Tibial nerve (tissue), 4 donors: ENCODE measurements around the gene CACNA1S. TPM values are rescaled to one million over a fixed set of nuclear protein-coding genes. Genes with fewer than 3 reads are reported as not detected.

Experiments
- DNase-seq, 2 donors: peaks; one replicate each; pipeline ENCODE4 v3.0.0-alpha.2; 2019; ENCODE audit warnings: low spot score in 2 of 2
- H3K27ac ChIP-seq, 4 donors: fragments of 200-600 bp; sonication (generic) in 3 of 4; one replicate each; pipeline ENCODE4 v1.5.1; 2017 to 2019; ENCODE audit warnings: mild to moderate bottlenecking in 1 of 4
- H3K27me3 ChIP-seq, 2 donors: fragments of 200-600 bp; sonication (generic) in 1 of 2; one replicate each; pipeline versions ENCODE4 v1.5.1 to v1.6.0; 2017 to 2019
- H3K36me3 ChIP-seq, 3 donors: fragments of 200-600 bp; sonication (generic); one replicate each; pipeline ENCODE4 v1.5.1; 2018 to 2019
- H3K4me1 ChIP-seq, 4 donors: fragments of 200-600 bp; sonication (generic) in 3 of 4; one replicate each; pipeline ENCODE4 v1.5.1; 2017 to 2019
- H3K4me3 ChIP-seq, 4 donors: fragments of 200-600 bp; sonication (generic) in 3 of 4; one replicate each; pipeline ENCODE4 v1.5.1; 2017 to 2019; ENCODE audit warnings: mild to moderate bottlenecking in 1 of 4, moderate library complexity in 1 of 4
- H3K9me3 ChIP-seq, 4 donors: fragments of 200-600 bp; sonication (generic) in 3 of 4; one replicate each; pipeline ENCODE4 v1.5.1; 2017 to 2019
- EP300 ChIP-seq, 2 donors: sonication (generic); formaldehyde crosslinking; IDR thresholded peaks; one replicate each; pipeline ENCODE4 v1.6.1; 2017; ENCODE audit warnings: antibody characterized with exemption in 2 of 2, mild to moderate bottlenecking in 1 of 2
- POLR2A ChIP-seq, 2 donors: fragments of 450-650 bp; IDR thresholded peaks; one replicate each; pipeline ENCODE4 v1.6.1; 2017; ENCODE audit warnings: antibody characterized with exemption in 2 of 2, mild to moderate bottlenecking in 2 of 2, moderate library complexity in 2 of 2
- WGBS, 2 donors: methylation state at CpG; one replicate each; pipeline ENCODE4 v1.1.5; 2018; 5-methylcytosine and 5-hydroxymethylcytosine counted together
- total RNA-seq, 4 donors: library from RNA; depleted of rRNA; stranded (reverse); fragments of >200 nt; gene quantifications; one replicate each; pipeline ENCODE4 v1.1.0, GENCODE V29; 2016
- TF ChIP-seq, protein P1 (sequence below), 5 experiments: fragments of 200-600 bp in 3 of 5; fragments of 450-650 bp in 2 of 5; sonication (generic) in 3 of 5; IDR thresholded peaks; one replicate each; pipeline ENCODE4 v1.5.1; 2016 to 2019; ENCODE audit warnings: antibody characterized with exemption in 5 of 5, mild to moderate bottlenecking in 3 of 5, moderate library complexity in 2 of 5

Gene CACNA1S
- total RNA-seq, 4 donors from 2014 or later = not detected

DNA sequence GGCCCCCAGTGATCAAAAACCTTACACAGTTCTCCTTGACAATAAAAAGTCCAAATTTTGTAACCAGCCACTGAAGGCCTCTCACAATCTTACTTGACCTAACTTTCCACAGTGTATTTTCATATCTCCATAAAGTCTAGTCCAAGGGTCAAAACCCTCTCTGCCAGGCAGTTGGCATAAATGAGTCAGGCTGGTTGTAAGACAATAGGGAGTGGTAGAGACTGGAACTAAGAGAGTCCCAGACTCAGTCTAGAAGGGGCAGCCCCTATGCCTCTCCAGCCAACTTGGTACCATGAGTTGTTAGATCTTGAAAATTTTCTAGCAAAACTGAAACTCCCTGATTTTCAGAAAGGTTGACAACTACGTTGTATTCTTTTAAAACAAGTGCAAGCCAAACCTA, 109.7 kb downstream of the CACNA1S start:
- 97 to 100% methylated on average over 1 of the region's 1 CpG for WGBS, 2 donors
- TF ChIP-seq, protein P1, sequence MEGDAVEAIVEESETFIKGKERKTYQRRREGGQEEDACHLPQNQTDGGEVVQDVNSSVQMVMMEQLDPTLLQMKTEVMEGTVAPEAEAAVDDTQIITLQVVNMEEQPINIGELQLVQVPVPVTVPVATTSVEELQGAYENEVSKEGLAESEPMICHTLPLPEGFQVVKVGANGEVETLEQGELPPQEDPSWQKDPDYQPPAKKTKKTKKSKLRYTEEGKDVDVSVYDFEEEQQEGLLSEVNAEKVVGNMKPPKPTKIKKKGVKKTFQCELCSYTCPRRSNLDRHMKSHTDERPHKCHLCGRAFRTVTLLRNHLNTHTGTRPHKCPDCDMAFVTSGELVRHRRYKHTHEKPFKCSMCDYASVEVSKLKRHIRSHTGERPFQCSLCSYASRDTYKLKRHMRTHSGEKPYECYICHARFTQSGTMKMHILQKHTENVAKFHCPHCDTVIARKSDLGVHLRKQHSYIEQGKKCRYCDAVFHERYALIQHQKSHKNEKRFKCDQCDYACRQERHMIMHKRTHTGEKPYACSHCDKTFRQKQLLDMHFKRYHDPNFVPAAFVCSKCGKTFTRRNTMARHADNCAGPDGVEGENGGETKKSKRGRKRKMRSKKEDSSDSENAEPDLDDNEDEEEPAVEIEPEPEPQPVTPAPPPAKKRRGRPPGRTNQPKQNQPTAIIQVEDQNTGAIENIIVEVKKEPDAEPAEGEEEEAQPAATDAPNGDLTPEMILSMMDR (IDR thresholded peaks at IDR 0.05) = no peak
- TF ChIP-seq EP300 (IDR thresholded peaks at IDR 0.05) = no peak
- no peak for TF ChIP-seq POLR2A (IDR thresholded peaks at IDR 0.05)
- no peak for DNase-seq
- Histone ChIP-seq H3K9me3 (no peaks in the 10 kb centered on the region), H3K4me3 (no peak overlapping the region), H3K4me1 (no peaks in the 10 kb centered on the region), H3K36me3 (peaks cover 0 to 22% (median 0%) of the 10 kb centered on the region in 3 donors), H3K27ac (no peak overlapping the region), H3K27me3 (no peaks in the 10 kb centered on the region)

DNA sequence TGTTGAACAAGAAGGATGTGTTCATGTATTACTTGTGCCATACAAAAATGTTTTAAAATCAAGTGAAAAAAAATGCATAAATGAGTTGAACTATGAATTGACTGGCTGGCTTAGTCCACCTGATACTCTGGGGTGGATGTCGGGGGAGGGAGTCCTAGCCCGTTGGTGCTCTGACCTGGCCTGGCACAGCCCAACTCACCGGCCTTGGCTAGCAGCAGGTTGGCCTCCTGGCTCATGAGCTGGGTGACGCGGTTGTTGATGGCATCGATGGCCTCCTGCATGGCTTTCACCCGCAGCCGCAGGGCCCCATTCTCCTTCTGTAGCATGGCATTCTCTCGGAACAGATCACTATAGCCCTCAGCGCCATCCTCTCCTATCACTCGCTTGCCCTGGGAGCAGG, 110.3 kb downstream of the CACNA1S start:
- no peak for DNase-seq
- no peak overlapping the region for H3K27ac ChIP-seq
- H3K4me1 ChIP-seq = no peaks in the 10 kb centered on the region
- peaks cover 0 to 22% (median 0%) of the 10 kb centered on the region in 3 donors for H3K36me3 ChIP-seq
- no peaks in the 10 kb centered on the region for H3K27me3 ChIP-seq
- WGBS, 2 donors = 61 to 70% methylated on average over 11 of the region's 11 CpGs
- no peak overlapping the region for H3K4me3 ChIP-seq
- H3K9me3 ChIP-seq = no peaks in the 10 kb centered on the region
- TF ChIP-seq, protein P1 (IDR thresholded peaks at IDR 0.05) = no peak
- no peak for TF ChIP-seq POLR2A (IDR thresholded peaks at IDR 0.05)
- no peak for TF ChIP-seq EP300 (IDR thresholded peaks at IDR 0.05)

DNA sequence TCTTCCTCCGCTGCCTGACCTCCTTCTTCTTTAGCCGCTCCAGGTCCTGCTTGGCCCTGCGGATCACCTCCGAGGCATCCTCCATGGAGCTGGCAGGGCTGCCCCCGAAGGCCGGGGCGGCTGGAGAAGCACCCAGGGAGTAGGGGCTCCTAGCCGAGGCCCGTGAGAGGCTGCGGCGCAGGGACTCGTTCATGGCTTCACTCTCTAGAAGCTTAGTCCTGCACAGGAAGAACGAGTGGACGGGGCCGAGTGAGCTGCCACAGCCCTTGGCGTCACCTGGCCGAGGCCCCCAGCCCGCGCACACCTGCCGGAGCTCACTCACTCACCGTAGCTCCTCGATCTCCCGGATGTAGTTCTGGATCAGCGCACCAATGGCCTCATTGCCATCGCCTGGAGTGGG, 111.8 kb downstream of the CACNA1S start:
- Histone ChIP-seq H3K4me3 (no peak overlapping the region), H3K4me1 (no peaks in the 10 kb centered on the region), H3K27ac (no peak overlapping the region), H3K9me3 (no peaks in the 10 kb centered on the region), H3K27me3 (no peaks in the 10 kb centered on the region), H3K36me3 (peaks cover 0 to 27% (median 0%) of the 10 kb centered on the region in 3 donors)
- WGBS, 2 donors = 96 to 97% methylated on average over 25 of the region's 25 CpGs
- TF ChIP-seq, protein P1 (IDR thresholded peaks at IDR 0.05) = no peak
- no peak for TF ChIP-seq EP300 (IDR thresholded peaks at IDR 0.05)
- no peak for TF ChIP-seq POLR2A (IDR thresholded peaks at IDR 0.05)
- DNase-seq = no peak

DNA sequence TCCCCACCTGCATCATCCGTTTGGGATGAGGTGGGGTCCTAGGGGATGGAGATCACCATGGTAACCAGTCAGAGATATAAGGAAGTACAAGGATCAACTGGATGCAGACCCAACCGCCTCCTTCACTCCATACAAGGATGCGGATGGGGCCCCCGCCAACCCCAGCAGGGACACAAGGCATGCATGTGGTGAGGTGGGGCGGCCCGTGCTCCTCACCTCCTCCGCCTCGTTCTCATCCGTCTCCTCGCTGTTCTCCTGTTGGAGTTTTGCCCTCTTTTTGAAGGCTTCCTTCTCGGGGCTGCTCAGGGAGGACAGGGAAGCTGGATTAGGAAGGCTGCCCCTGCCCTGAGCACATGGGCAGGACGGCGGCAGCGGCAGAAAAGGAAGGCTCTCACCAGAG, 112.6 kb downstream of the CACNA1S start:
- H3K9me3 ChIP-seq = no peaks in the 10 kb centered on the region
- no peak overlapping the region for H3K27ac ChIP-seq
- TF ChIP-seq POLR2A (IDR thresholded peaks at IDR 0.05) = no peak
- TF ChIP-seq, protein P1 (IDR thresholded peaks at IDR 0.05) = no peak
- TF ChIP-seq EP300 (IDR thresholded peaks at IDR 0.05) = no peak
- no peaks in the 10 kb centered on the region for H3K27me3 ChIP-seq
- DNase-seq = no peak
- no peak overlapping the region for H3K4me3 ChIP-seq
- no peaks in the 10 kb centered on the region for H3K4me1 ChIP-seq
- 90 to 93% methylated on average over 14 of the region's 14 CpGs for WGBS, 2 donors
- H3K36me3 ChIP-seq = peaks cover 0 to 26% (median 0%) of the 10 kb centered on the region in 3 donors

DNA sequence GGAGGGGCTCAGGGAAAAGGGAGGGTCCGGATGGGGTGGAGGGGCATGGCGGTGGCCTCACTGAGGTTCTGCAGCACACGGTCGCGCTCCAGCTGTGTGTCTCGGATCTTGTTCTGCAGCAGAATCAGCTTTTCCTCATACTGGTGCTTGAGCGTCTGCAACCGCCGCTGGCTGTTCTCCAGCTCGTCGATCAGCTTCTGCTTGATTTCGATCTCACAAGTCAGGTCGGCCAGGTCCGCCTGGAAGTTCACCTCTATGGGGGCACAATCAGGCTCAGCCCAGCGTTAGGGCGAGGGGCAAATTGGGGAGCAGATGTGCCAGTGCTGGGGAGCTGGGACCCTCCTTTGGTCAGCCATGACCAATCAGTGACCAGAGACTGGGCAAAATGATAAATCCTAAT, 113.9 kb downstream of the CACNA1S start:
- Histone ChIP-seq H3K9me3 (no peaks in the 10 kb centered on the region), H3K27ac (no peak overlapping the region), H3K4me3 (no peak overlapping the region), H3K36me3 (peaks cover 0 to 22% (median 0%) of the 10 kb centered on the region in 3 donors), H3K4me1 (no peaks in the 10 kb centered on the region), H3K27me3 (no peaks in the 10 kb centered on the region)
- no peak for DNase-seq
- 91 to 95% methylated on average over 16 of the region's 16 CpGs for WGBS, 2 donors
- TF ChIP-seq EP300 (IDR thresholded peaks at IDR 0.05) (no peak), POLR2A (IDR thresholded peaks at IDR 0.05) (no peak)
- TF ChIP-seq, protein P1 (IDR thresholded peaks at IDR 0.05) = no peak
